MM.1S (cell line): Measurements from ENCODE around the gene PPP1R3C.

ENCODE experiments used
- DNase-seq: peaks from one replicate; pipeline ENCODE4 v3.0.0-alpha.2; 2015
- H2AFZ ChIP-seq: fragments of 300-600 bp; sonication (generic); 2 replicates; pipeline ENCODE4 v1.6.0; 2016; ENCODE audit warnings: antibody characterized with exemption, low read length
- H3F3A ChIP-seq: fragments of 300-600 bp; sonication (generic); 2 replicates; pipeline ENCODE4 v1.6.1; 2016; ENCODE audit warnings: mild to moderate bottlenecking, antibody characterized with exemption, low read length, moderate library complexity, mixed read lengths; ENCODE audit not compliant: insufficient read depth
- H3K27ac ChIP-seq: fragments of 300-600 bp; sonication (generic); 2 replicates; pipeline ENCODE4 v1.5.1; 2016; ENCODE audit warnings: mild to moderate bottlenecking, low read length
- H3K27me3 ChIP-seq: fragments of 300-600 bp; sonication (generic); replicated peaks from 2 replicates; pipeline ENCODE4 v1.6.0; 2016; ENCODE audit warnings: low read length; ENCODE audit not compliant: insufficient read depth
- H3K36me3 ChIP-seq: fragments of 300-600 bp; sonication (generic); replicated peaks from 2 replicates; pipeline ENCODE4 v1.6.1; 2016; ENCODE audit warnings: mild to moderate bottlenecking, low read length, mixed read lengths; ENCODE audit not compliant: insufficient read depth
- H3K4me1 ChIP-seq: fragments of 300-600 bp; sonication (generic); 2 replicates; pipeline ENCODE4 v1.6.1; 2016; ENCODE audit warnings: low read length, mixed read lengths
- H3K4me2 ChIP-seq: fragments of 300-600 bp; sonication (generic); 2 replicates; pipeline ENCODE4 v1.6.0; 2016; ENCODE audit warnings: low read depth, low read length
- H3K4me3 ChIP-seq: fragments of 300-600 bp; sonication (generic); 2 replicates; pipeline ENCODE4 v1.5.1; 2016; ENCODE audit warnings: low read length, mixed read lengths
- H3K79me2 ChIP-seq: fragments of 300-600 bp; sonication (generic); 2 replicates; pipeline ENCODE4 v1.6.1; 2016; ENCODE audit warnings: mixed run types, low read length, mixed read lengths
- H3K9ac ChIP-seq: fragments of 300-600 bp; sonication (generic); 2 replicates; pipeline ENCODE4 v1.6.1; 2016; ENCODE audit warnings: low read length, mixed read lengths
- H3K9me2 ChIP-seq: fragments of 300-600 bp; sonication (generic); replicated peaks from 2 replicates; pipeline ENCODE4 v1.6.1; 2016; ENCODE audit warnings: mild to moderate bottlenecking, low read length, mixed read lengths; ENCODE audit not compliant: insufficient read depth
- H3K9me3 ChIP-seq: fragments of 300-600 bp; sonication (generic); replicated peaks from 2 replicates; pipeline ENCODE4 v1.6.1; 2016; ENCODE audit warnings: mild to moderate bottlenecking, low read length, mixed read lengths; ENCODE audit not compliant: insufficient read depth
- H4K20me1 ChIP-seq: fragments of 300-600 bp; sonication (generic); 2 replicates; pipeline ENCODE4 v1.6.1; 2016; ENCODE audit warnings: mild to moderate bottlenecking, low read length, moderate library complexity, mixed read lengths; ENCODE audit not compliant: insufficient read depth
- CTCF ChIP-seq: fragments of 300-600 bp; sonication (generic); IDR thresholded peaks from 2 replicates; pipeline ENCODE4 v1.5.1; 2016; ENCODE audit warnings: antibody characterized with exemption, low read length, mixed read lengths
- EZH2 ChIP-seq: fragments of 300-600 bp; sonication (generic); optimal IDR thresholded peaks from 2 replicates; pipeline ENCODE3; 2017; ENCODE audit warnings: low read depth, mild to moderate bottlenecking, antibody characterized with exemption, low read length, mixed read lengths
- EZH2phosphoT487 ChIP-seq: fragments of 300-600 bp; sonication (generic); IDR thresholded peaks from 2 replicates; pipeline ENCODE4 v1.6.1; 2018; ENCODE audit warnings: antibody characterized with exemption, low read length

Gene PPP1R3C

DNA sequence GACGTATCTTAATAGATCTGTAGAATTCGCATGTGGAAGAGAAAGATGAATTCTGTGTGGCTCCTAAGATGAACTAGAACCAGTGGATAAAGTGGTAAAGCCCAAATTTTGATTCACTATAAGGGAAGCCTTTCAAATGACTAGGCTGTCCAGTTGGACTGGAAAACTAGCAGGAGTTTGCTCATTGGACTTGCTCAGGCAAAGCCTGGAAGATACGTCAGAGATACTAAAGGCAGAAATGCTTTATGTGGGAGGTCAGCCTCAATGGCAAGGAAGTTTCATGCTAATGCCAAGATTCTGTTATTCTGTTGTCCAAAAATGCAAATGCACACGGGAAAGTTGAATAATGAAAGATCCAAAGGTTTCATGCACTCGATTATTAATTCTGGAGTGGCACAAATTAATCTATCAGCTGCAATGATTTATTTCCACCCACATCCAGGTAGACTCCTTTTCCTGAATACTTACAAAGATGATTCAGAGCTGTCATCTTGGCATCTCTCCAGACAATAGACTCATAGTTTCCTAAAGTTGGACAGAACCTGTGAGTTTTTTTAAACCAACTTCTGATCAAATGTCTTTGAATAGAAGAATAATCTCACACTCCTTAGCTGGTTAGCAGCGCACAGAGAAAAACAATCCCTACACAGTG lies 20.5 kb upstream of the PPP1R3C start:
- H2AFZ ChIP-seq = no peak overlapping the region
- no peaks in the 10 kb centered on the region for H3F3A ChIP-seq
- H3K27me3 ChIP-seq = no peaks in the 10 kb centered on the region
- no peak overlapping the region for H3K9ac ChIP-seq
- no peaks in the 10 kb centered on the region for H3K36me3 ChIP-seq
- H3K4me2 ChIP-seq = no peak overlapping the region
- no peak overlapping the region for H3K4me3 ChIP-seq
- no peak for TF ChIP-seq CTCF
- TF ChIP-seq EZH2 = no peak
- no peak for TF ChIP-seq EZH2phosphoT487
- no peaks in the 10 kb centered on the region for H4K20me1 ChIP-seq
- DNase-seq = no peak
- H3K9me2 ChIP-seq = no peaks in the 10 kb centered on the region
- no peak overlapping the region for H3K27ac ChIP-seq
- H3K4me1 ChIP-seq = no peaks in the 10 kb centered on the region
- no peaks in the 10 kb centered on the region for H3K9me3 ChIP-seq
- no peaks in the 10 kb centered on the region for H3K79me2 ChIP-seq

DNA sequence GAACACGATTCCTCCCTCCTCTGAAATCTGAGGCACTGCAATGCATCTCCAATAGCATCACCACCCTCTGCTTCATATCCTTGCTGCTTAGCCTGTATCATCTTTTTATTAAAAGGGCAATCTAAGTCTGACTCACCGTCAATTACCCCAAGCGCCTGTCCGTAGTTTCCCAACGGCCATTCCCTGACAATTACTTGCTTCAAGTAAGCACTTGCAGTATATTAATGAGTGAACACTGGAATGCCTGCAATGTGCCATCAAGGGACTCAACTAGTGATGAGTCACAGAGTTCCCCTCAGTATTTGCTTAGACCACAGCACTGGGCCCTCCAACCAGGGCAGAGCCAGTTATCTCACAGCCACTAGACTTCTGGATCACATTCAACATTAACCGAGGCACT lies 19.5 kb upstream of the PPP1R3C start:
- Histone ChIP-seq H4K20me1 (no peaks in the 10 kb centered on the region), H3K4me3 (no peak overlapping the region), H3K9me3 (no peaks in the 10 kb centered on the region), H3K9me2 (no peaks in the 10 kb centered on the region), H3K79me2 (no peaks in the 10 kb centered on the region), H3K4me1 (no peaks in the 10 kb centered on the region), H3K36me3 (no peaks in the 10 kb centered on the region), H3K27ac (no peak overlapping the region), H3F3A (no peaks in the 10 kb centered on the region), H3K27me3 (no peaks in the 10 kb centered on the region), H3K4me2 (no peak overlapping the region), H2AFZ (no peak overlapping the region), H3K9ac (no peak overlapping the region)
- no peak for DNase-seq
- TF ChIP-seq EZH2phosphoT487 (no peak), EZH2 (no peak), CTCF (no peak)

DNA sequence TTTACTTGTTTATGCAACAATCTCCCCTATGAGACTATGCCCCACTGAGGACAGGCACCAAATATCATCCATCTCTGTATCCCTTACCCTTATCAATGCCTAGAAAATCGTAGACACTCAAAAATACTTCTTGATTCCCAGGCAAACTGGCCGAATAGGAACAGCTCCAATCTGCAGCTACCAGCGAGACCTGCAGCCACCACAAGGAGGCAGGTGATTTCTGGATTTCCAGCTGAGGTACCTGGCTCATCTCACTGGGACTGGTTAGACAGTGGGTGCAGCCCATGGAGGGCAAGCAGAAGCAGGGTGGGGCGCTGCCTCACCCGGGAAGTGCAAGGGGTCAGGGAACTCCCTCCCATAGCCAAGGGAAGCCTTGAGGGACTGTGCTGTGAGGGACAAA lies 10.8 kb upstream of the PPP1R3C start:
- H3K4me1 ChIP-seq = peaks cover 19% of the 10 kb centered on the region
- H3K27ac ChIP-seq = no peak overlapping the region
- H3K9me2 ChIP-seq = no peaks in the 10 kb centered on the region
- H3F3A ChIP-seq = peaks cover 5% of the 10 kb centered on the region; the same call in 1 of the 2 replicates
- H3K36me3 ChIP-seq = no peaks in the 10 kb centered on the region
- H3K27me3 ChIP-seq = no peaks in the 10 kb centered on the region
- H3K4me2 ChIP-seq = no peak overlapping the region
- H3K9me3 ChIP-seq = no peaks in the 10 kb centered on the region
- no peak overlapping the region for H2AFZ ChIP-seq
- no peak overlapping the region for H3K9ac ChIP-seq
- TF ChIP-seq CTCF (0 out of 2 replicates have a peak, but pooled peaks have one; percentile 6), EZH2phosphoT487 (no peak)
- no peak overlapping the region for H3K4me3 ChIP-seq
- H4K20me1 ChIP-seq = no peaks in the 10 kb centered on the region
- no peak for DNase-seq
- H3K79me2 ChIP-seq = no peaks in the 10 kb centered on the region
